ENCODE measurements around the gene RPS24.

RPS24 gene

DNA sequence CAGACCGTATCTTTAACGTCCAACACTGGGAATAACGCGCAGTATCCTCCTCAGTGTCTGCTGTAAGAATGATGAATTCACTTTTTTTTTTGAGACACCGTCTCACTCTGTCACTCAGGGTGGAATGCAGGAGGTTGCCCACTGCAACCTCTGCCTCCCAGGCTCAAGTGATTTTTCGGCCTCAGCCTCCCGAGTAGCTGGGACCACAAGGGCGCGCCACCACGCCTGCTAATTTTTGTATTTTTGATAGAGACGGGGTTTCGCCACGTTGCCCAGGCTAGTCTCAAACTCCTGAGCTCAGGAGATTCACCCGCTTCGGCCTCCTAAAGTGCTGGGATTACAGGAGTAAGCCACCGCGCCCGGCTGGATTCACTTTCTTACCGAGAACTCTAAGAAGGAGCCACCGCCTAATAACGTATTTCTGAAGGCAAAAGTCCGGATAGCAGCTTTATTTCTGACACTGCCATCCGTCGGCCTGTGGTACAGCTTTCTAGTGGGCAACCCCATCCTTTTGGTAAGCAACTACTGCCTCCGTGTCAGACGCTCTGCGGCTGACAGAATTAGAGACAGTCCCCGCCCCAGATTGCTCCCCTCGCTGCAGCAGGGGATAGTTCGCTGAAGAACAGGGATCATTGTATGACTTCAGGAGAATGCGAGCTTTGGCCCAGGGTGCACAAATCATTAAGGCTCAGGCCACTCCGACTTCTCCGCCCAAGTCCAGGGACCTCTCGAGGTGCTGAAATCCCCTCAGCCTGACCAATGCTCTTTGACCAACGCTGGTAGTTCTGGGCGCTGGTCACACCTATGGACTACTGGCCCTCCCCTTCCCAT is 5.0 kb upstream of the RPS24 start:
- DNase-seq (ENCODE audit: low spot score) = peak; percentile 34

- peak; percentile 98 for DNase-seq (ENCODE audit: low spot score)
These were observed 4.1 kb upstream of the RPS24 start, which contains the start of gene POLR3A for GRCh38 chr10:78029269-78030226. Gene POLR3A (minus strand): TSS chr10:78029515. CDS start chr10:78029407, 108 bp downstream.

- DNase-seq (ENCODE audit: low spot score) = no peak
These were observed 351 bp upstream of the RPS24 start for GRCh38 chr10:78033387-78033636.

GRCh38 chr10:78035025-78035424 is 1.4 kb downstream of the RPS24 start:
- no peak for DNase-seq (ENCODE audit: low spot score)

DNA sequence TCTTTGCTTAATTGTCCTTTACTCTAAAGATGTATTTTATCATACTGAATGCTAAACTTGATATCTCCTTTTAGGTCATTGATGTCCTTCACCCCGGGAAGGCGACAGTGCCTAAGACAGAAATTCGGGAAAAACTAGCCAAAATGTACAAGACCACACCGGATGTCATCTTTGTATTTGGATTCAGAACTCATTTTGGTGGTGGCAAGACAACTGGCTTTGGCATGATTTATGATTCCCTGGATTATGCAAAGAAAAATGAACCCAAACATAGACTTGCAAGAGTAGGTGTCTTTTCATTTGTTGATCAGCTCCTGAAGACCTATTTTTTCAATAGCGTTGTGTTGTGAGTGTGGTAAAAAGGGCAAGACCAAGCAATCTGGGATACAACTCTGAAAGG is 1.8 kb downstream of the RPS24 start:
- DNase-seq (ENCODE audit: low spot score) = no peak

GRCh38 chr10:78035933-78036583 is 2.4 kb downstream of the RPS24 start:
- DNase-seq (ENCODE audit: low spot score) = no peak

DNA sequence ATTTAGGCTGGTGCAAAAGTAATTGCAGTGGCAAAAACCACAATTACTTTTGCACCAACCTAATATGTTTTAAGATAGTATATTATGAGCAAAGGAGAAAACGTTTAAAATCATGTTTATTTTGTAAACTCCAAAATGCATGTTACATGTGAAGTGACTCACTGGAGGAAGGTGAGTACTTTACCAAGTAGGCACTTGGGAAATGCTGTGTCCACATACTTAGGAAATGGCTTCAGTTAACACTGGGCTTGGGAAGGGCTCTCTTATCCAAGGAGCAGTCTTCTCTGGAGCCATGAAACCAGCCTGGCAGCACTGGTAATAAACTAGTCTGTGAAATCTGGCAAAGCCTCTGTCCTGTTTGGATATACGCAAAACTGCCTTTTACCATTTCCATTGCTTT is 4.4 kb downstream of the RPS24 start:
- DNase-seq (ENCODE audit: low spot score) = no peak

- DNase-seq (ENCODE audit: low spot score) = no peak
These were observed 5.3 kb downstream of the RPS24 start for GRCh38 chr10:78038791-78039547.

DNA sequence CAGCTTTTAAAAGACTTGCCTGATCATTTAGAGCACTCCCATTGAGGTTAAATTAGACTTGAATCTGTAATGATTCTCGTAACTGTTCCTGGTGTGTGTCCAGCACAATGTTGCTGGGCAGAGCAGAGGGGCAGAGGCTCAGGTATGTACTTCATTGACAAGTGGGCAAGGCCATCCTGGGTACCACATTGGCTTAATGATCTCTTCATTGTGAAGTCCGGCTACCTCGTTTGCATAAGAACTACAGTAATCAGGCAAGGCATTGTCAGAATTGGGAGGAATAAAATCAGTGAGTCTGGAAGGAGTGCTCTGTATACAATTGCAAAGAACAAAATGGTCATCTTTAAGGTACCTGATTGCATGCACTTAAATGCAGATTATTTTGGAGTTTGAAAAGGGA is 6.1 kb downstream of the RPS24 start:
- DNase-seq (ENCODE audit: low spot score) = no peak

GRCh38 chr10:78041170-78042057 is 7.8 kb downstream of the RPS24 start:
- no peak for DNase-seq (ENCODE audit: low spot score)

DNA sequence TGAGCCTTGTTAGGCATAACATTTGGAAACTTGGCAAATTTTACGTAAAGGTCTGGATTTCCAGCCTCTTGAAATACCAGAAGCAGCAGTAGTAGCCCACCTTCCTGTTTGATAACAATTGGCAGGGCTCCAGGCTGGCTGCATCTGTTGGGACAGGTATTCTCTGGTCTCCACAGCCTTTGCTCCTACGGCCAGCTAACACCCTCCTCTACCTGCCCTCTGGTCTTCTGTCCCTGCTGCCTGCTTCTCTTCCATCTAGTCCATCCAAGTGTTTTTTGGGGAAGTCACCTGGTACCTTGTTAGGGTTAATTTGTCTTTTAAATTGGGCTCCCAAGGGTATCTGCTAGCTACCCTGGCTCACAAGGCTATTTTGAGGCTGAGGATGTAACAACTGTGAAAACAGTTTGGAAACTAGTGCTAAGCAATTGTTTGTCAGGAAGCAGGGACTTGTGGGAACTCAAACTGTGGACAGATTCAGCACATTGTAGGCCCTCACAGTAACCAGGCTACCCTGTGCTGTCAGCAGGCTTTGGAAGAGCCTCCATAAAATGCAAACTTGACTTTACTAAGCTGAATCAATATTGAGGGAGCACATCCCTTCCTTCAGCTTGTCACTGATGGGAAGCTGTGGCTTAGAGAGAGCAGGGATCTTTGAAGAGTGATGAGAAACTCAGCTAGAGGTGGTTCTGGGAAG is 8.5 kb downstream of the RPS24 start:
- no peak for DNase-seq (ENCODE audit: low spot score)

GRCh38 chr10:78042752-78043104 is 9.1 kb downstream of the RPS24 start:
- DNase-seq (ENCODE audit: low spot score) = no peak

DNA sequence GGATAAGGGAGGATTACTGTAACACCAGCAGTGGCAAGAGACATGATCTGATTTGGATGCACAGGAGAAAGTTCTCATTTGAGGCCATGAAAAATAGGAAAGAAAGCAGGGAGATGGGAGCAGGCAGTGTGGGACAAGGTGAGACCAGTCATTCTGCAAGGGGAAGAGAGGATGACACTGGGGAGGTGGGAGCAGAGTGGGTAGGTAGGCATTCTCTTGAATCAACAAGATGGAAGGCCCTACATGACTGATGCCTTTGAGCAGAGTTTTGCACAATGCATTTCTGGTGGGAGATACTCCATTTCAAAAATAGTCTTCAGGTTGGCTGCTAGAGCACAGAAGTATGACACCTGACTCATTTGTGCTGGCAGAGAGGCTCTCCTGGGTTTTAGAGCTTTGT is 10.5 kb downstream of the RPS24 start:
- DNase-seq (ENCODE audit: low spot score) = no peak

DNA sequence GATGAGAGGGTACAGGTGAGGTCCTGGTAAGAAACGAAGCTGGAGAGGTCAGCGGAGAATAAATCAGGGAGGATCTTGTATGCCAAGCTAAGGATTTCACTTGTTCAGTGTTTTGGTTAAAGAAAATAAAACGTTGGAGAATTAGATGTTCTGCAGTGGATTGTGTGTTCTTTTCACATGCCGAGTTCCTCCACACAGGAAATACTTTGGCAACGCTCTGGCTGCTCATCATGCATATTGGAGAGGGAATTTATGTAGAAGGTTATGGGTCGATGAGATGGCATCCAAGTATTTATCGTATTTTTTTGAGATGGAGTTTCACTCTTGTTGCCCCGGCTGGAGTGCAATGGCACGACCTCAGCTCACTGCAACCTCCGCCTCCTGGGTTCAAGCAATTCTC is 11.0 kb downstream of the RPS24 start:
- no peak for DNase-seq (ENCODE audit: low spot score)

DNA sequence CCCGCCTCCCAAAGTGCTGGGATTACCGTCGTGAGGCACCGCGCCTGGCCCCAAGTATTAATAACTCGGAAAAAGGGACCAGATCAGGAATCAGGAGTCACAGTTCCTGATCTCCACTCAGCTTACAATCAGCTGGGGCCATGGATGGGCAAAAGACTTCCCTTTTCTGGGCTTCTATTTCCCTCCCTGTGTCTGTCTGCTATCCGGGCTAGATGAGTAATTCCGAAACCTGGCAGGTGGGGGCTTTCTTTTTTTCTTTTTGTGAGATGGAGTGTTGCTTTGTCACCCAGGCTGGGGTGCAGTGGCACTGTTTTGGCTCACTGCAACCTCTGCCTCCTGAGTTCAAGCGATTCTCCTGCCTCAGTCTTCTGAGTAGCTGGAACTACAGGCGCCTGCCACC is 11.6 kb downstream of the RPS24 start:
- DNase-seq (ENCODE audit: low spot score) = no peak

GRCh38 chr10:78045856-78046255 is 12.2 kb downstream of the RPS24 start:
- no peak for DNase-seq (ENCODE audit: low spot score)

DNA sequence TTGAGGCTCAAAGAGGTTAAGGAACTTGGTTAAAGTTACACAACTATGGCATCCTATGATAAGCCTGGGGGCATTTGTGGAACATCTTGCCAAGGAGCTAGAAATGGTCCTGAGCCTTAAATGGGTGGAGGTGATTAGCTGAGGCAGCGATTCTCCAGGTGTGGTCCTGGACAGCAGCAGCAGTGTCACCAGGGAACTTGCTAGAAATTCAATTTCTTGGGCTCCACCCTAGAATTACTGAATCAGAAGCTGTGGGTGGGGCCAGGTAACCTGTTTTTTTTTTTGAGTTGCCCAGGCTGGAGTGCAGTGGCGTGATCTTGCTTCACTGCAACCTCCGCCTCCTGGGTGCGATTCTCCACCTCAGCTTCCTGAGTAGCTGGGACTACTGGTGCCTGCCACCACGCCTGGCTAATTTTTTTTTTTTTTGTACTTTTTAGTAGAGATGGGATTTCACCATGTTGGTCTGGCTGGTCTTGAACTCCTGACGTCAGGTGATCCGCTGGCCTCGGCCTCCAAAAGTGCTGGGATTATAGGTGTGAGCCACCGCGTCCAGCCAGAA is 13.1 kb downstream of the RPS24 start:
- DNase-seq (ENCODE audit: low spot score) = no peak

DNA sequence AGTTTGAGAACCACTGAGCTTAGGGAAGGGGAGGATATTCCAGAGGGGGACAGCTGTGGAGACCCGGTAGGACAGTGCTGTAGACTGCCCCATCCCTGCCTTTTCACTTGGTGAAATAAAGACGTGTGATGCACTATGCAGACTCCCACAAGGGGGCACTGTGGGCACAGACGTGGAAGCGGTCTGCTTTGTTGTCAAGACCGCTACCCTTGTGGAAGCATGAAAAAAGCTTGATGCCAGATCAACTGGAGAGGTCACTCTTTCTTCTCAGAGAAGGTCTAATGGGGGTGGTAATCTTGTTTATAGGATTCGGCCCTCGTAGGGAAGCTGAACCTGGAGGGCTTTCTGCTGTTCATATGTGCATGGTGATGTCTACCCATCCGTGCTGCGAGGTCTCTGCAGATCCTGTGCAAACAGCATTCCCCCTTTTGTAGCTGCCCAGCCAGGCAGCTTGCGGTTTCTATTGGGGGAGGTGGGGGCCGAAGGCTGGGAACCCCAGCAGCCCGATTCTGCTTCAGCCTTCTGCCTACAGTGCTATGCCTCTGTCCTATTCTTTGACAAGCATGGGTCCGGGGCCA is 13.7 kb downstream of the RPS24 start:
- DNase-seq (ENCODE audit: low spot score) = peak; percentile 79

GRCh38 chr10:78049851-78050250 is 16.2 kb downstream of the RPS24 start:
- DNase-seq (ENCODE audit: low spot score) = no peak
